ENCODE results near the gene SLC25A19. TPM values are rescaled to one million over a fixed set of nuclear protein-coding genes. Genes with fewer than 3 reads are reported as not detected.

SLC25A19 gene
- total and polyA plus RNA-seq, 9 of the 15 experiments (the other 6 are each of a cell fraction or from before 2014, with no cell fraction given), result 33.4 to 76.6 (median 55.3) TPM

DNA sequence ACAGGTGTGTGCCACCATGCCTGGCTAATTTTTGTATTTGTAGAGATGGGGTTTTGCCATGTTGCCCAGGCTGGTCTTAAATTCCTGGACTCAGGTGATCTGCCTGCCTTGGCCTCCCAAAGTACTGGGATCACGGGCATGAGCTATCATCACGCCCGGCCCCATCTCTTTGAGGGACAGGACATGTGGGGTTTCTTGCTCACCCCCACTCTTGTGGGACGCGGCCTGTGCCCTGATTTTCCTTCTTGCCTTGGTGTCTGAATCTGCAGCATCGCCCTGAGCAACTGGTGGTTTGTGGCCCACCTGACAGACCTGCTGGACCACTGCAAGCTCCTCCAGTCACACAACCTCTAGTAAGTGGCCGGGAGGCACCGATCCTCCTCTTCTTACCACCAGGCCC is 58.2 kb downstream of the SLC25A19 start:
- no TSS peak for BruUV-seq (replicated peaks)
- no peak for FAIRE-seq
- H3K27me3 ChIP-seq (ENCODE audit: control insufficient read depth in 2 of 2, insufficient read depth in 2 of 2, low read length in 2 of 2), result no peaks in the 10 kb centered on the region
- in situ Hi-C loops (cut with MboI) (no loop called here), intact Hi-C loops (cut with micrococcal nuclease) (no loop called here)
- H3K79me2 ChIP-seq (ENCODE audit: control insufficient read depth, insufficient read depth, low read length), result no peaks in the 10 kb centered on the region
- ChIA-PET CTCF (ENCODE audit: low intra/inter-chr PET ratio) (no interaction called here), POLR2A (interaction anchor here (0.6 to 4.5 kb wide), 12 partner anchors 7 to 294 kb away, joined by 3 to 38 read pairs (median 4); partner anchors contain the start of genes ARMC7 and LLGL2)
- no peak overlapping the region for H3K4me2 ChIP-seq (ENCODE audit: insufficient read depth, low read length)
- no peak overlapping the region for H3K4me3 ChIP-seq
- peaks cover 83% of the 10 kb centered on the region for H3K36me3 ChIP-seq (ENCODE audit: control insufficient read depth, insufficient read depth, low read length)
- TF ChIP-seq NFYB (IDR thresholded peaks at IDR 0.05; ENCODE audit: extremely low read depth, insufficient read length), result no peak
- no peak for TF ChIP-seq ZNF12 (CRISPR knock-in tag; IDR thresholded peaks at IDR 0.05)
- no peak for TF ChIP-seq IRF2 (CRISPR knock-in tag; IDR thresholded peaks at IDR 0.05)
- TF ChIP-seq NUFIP1 (IDR thresholded peaks at IDR 0.05; ENCODE audit: partially characterized antibody), result no peak
- TF ChIP-seq STAG1 (CRISPR knock-in tag; IDR thresholded peaks at IDR 0.05; ENCODE audit: borderline replicate concordance), result no peak
- TF ChIP-seq FOXJ3 (CRISPR knock-in tag; IDR thresholded peaks at IDR 0.05), result no peak
- no peak for TF ChIP-seq RB1 (IDR thresholded peaks at IDR 0.05; ENCODE audit: low read depth)
- TF ChIP-seq ZNF79 (CRISPR knock-in tag; IDR thresholded peaks at IDR 0.05; ENCODE audit: low read depth), result no peak
- H3K4me1 ChIP-seq (replicated peaks in 1 of 2; ENCODE audit: control insufficient read depth in 2 of 2, insufficient read depth in 2 of 2, low read length in 2 of 2), result peaks cover 0 to 3% of the 10 kb centered on the region in 2 experiments; a peak in 1 of 5 replicates
- no peak overlapping the region for H3K9ac ChIP-seq (ENCODE audit: insufficient read depth in 1 of 2, low read depth in 2 of 2, low read length in 2 of 2)
- H3K9me1 ChIP-seq (ENCODE audit: control insufficient read depth, insufficient read depth, low read length), result no peaks in the 10 kb centered on the region
- ATAC-seq, result no peak
- no peak overlapping the region for H3K27ac ChIP-seq (ENCODE audit: extremely low read depth, low read depth, low read length)
- DNase-seq (ENCODE audit: extremely low read depth in 1 of 4, low spot score in 3 of 4), result no peak
- WGBS (ENCODE audit: insufficient coverage, low coverage, missing lambda C conversion rate), result 98% methylated on average over 8 of the region's 8 CpGs
- H2AFZ ChIP-seq (ENCODE audit: low read depth, low read length), result no peak overlapping the region
- H3K9me3 ChIP-seq (replicated peaks; ENCODE audit: control insufficient read depth, insufficient read depth, low read depth, low read length), result no peaks in the 10 kb centered on the region
- H4K20me1 ChIP-seq (replicated peaks; ENCODE audit: control insufficient read depth, insufficient read depth, low read length), result no peaks in the 10 kb centered on the region
